ENCODE data around the gene SAMD15.
"Not testable (repeated sequence)": the region's sequence is repeated elsewhere in the genome, so short reads cannot be mapped to it uniquely, and the experiment has no call there.

Gene SAMD15

DNA sequence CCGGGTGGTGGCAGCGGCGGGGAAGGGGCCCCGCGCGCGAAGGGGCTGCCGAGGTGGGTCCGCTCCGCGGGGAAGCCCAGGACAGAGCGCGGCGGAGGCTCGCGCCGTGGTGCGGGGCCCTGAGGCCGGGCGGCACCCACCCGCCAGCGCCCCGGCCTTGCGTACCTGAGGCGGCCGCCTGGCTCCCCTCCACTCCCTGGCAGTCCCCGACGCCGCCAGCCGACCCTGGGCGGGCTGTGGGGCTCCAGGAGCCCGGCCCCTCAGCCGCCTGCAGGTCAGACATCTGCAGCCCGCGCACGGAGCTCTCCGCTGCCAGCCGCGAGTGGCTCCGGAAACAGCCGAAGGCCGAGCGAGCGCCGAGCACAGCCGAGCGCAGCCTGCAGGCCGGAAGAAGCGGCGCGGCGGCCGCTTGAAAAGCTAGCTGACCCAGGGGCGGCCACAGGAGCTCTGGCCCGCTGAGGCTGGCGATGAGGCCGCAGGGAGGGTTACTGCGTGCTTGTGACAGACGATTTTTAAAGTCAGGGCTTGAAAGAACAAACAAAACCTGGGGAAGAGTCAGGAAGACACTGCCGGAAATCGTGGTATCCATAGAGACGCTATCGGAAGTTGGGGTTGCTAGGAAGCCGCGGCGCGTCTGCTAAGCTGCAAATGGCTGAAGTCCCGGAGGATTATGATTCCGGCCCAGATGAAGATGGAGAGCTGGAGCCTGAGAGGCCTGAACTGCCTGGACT is at the start of gene SAMD15, which contains the start of gene TMED8:
Gene SAMD15, plus strand, starts transcription at position 609 of the 731 bp plus-strand sequence. Its CDS starts 40 bp downstream, at position 649.
Gene TMED8, minus strand, starts transcription at position 324 of the 731 bp plus-strand sequence. Its CDS starts 41 bp downstream, at position 283.
- peak; percentile 93 for DNase-seq

DNA sequence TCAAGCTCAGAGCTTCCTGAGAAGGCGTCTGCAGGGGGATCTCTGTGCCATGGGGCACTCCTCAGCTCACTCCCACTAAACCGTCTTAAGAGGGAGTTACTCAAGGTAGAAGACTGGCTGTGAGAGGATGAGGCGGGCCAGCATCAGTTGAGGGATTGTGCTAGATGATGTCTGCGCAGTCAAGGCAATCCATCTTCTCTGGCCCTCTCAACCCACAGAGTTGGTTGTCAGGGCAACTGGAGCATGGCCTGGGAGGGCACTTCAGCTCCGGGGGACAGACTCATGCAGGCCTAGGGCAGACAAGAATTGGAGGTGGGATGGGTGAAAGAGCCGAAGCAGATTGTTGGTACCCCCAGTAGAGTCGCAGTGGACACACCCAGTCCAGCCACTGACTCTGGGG is 47.3 kb upstream of the SAMD15 start:
- no peak for DNase-seq

DNA sequence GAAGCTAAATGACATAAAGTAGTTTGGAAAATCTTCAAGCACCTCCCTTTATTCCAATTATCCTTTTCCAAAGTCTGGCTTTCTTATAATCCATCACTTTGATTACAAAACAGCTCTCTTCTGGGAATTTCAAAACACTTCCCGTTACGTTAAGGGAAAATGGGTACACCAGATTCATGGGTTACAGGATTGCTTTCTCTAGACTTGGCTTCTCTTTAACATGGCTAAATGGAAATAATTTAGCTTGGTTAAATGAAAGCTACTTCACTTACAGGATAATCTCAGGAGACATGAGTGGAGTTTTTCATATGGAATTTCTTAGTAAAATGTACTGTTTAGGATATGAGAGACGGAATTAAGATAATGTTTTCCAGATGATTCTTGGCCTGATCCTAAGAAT is 41.6 kb upstream of the SAMD15 start:
- DNase-seq = no peak

DNA sequence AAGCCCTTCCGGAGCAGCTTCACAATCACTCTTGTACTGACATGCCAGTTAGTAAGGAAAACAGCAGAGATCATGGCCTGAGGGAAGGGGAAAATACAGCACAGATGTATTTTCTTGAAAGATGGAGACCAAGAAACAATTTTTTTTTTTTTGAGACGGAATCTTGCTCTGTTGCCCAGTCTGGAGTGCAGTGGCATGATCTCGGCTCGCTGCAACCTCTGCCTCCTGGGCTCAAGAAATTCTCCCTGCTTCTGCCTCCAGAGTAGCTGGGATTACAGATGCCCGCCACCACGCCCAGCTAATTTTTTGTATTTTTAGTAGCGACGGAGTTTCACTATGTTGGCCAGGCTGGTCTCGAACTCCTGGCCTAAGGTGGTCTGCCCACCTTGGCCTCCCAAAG is 39.9 kb upstream of the SAMD15 start:
- DNase-seq = not testable (repeated sequence)

DNA sequence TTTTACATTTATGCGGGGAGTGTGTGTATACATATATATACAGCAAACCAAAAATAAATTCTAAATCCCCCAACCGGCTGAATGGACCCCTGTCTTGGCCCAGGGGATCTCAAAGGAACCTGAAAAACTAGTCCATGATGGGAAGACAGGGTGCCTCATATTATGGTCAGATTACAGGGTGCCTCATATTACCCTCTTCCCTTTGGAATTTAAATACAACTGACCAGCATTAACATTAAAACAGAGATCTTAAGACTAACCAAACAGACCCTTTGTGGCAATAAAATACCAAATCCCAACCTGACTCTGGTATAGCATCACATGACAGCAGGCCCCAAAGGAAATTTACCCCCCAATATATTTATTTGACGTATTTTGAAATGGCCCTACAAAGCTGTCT is 39.3 kb upstream of the SAMD15 start:
- no peak for DNase-seq

DNA sequence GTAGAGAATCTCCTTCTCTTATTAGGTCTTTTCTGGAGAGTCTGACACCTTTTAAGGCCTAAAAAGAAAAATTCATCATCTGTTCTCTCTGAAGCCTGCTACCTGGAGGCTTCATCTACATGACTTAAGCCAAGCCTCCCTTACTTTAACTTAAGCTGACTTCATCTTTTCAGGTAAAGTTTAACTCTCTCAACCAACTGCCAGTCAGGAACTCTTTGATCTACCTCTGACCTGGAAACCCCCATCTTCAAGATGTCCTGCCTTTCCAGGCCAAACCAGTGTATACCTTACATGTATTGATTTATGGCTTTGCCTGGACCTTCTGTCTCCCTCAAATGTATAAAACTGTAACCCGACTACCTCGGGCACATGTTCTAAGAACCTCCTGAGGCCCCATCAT is 38.9 kb upstream of the SAMD15 start:
- no peak for DNase-seq

DNA sequence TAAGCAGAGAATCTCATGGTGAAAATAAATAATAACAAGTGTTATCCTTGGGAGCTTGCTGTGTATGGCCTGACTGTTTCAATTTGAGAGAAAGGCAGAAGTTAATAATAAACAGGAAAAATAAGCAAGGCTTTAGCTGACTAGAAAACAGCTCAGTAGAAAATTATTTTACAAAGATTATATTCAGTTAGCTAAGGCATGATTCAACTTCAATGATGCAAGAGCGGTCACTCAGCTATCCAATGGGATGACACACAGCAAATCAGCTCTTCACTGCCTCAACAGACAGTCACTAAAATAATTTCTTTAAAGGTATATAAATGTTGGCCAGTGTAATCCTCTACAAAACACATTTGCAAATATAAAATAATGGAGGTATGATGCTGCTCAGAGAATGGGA is 37.8 kb upstream of the SAMD15 start:
- no peak for DNase-seq

DNA sequence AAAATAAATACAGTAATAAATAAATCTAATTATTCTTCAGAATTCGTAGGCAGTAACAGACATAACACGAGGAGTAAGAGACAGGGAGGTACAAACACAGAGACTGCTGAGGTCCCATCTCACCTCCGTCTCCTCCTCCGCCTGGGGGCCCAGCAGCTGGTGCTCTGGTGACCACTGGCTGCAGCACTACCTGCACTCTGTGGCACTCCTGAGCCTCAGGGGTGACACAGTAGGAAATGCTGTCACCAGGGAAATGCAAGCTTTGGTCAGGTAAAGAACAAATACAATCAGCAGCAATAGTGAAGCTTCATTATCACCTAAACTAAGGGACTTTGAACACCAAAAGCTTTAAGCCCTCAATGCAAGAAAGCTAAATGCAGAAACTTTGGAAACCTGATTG is 36.8 kb upstream of the SAMD15 start:
- DNase-seq = no peak

DNA sequence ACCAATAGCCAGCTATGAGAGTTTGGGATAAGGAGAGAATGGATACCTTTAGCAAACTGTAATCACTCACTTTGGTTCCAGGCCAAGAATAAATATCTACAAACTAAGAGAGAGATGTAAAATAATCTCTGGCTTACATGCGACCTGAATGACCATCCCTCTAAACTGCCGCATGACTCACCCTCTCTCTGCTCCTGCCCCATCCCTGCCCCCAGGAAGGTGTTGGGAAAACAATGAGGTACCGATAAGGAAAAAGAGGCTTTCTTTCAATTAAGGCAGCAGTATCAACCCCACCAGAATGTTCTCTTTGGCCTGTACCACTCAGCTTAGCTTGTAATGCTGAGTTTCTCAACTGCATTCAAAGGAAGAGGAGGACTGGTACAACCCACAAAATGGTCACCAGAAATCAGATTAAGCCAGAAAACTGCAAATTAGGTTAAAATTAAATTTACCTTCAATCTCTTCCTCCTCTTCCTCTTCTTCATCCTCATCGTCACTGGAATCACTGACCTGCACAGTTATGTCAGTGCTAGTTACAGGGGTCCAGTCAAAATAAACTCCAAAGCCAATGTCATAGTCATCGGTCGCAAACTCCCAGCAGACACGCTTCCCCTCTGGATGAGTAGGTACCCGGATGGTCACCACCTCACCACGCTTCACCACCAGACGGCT is 34.3 kb upstream of the SAMD15 start:
- no peak for DNase-seq

DNA sequence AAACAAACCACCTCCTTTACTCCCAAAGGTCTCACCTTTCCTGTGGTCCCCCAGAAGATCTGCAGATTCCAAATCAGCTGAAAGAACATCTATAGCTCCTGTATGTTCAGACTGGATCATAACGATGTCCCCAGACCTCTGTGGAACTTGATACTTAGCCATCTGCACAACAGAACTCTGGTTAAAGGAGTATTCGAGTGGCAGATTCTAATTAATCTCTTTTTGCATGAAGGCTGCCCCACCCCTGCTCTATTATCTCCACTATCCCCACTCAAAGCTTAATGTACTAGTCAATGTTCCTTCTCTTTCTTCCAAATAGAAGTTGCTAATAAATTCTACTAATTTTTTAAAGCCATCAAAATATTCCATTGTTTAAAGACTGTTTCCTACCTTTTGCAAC is 33.5 kb upstream of the SAMD15 start:
- DNase-seq = no peak

DNA sequence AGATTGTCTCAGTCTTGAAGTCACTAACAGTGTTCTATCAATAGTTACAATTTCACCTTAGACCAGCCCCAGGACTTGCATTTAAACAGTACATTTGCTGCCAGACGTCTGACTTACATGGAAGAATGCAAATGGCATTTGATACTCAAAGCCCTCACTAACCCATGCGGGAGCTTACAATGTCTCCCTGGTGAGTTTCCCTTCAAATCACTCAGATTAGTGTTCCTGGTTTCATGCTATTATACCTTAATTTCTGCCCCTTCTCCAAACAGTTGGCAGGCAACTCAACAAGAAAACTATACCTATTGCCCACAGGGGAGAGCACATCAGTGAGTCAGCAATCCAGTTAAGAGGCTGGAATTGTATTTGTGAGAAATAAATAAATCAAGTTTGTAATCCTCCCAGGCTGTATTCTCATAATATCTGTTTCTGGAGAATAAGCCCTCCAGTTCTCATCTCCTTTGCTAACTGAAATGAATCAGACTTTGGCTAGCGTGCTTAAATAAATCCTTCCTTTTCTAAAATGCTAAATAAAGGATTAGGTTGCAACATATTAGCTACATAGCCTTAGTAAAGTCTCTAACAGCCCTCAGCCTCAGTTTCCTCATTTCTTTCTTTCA is 32.7 kb upstream of the SAMD15 start:
- DNase-seq = no peak

DNA sequence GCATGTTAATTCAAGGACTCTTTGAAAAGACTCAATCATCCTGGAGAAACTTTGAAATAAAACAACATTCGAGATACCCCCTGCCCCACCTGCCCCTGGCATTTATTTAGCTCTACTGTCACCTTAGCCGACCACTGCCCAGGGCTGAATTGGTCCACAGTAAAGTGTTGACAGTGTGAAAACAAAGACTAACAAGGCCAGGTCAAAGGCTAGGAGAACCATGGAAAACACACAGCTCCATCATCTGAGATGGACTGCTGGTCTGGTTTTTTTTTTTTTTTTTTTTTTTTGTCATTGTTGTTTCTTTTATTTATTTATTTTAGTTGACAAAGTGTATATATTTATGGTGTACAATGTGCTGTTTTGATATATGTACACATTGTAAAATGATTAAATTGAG is 30.7 kb upstream of the SAMD15 start:
- no peak for DNase-seq

DNA sequence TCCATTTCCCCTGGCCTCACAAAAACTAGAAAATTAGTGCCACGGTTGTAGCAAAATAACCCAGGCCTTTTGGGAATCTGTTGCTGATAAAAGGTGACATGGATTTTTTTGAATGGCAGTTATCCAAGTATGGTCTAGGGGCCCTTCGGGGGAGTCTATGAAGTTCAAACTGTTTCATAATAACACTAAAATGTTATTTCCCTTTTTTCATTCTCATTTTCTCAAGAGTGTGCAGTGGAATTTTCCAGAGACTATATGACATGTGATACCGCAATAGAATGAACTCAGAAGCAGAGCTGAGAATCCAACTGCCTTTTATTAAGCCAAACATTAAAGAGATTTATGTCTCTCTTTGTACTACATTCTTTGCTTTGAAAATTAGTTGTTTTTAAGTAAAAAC is 29.4 kb upstream of the SAMD15 start:
- DNase-seq = peak; percentile 28

DNA sequence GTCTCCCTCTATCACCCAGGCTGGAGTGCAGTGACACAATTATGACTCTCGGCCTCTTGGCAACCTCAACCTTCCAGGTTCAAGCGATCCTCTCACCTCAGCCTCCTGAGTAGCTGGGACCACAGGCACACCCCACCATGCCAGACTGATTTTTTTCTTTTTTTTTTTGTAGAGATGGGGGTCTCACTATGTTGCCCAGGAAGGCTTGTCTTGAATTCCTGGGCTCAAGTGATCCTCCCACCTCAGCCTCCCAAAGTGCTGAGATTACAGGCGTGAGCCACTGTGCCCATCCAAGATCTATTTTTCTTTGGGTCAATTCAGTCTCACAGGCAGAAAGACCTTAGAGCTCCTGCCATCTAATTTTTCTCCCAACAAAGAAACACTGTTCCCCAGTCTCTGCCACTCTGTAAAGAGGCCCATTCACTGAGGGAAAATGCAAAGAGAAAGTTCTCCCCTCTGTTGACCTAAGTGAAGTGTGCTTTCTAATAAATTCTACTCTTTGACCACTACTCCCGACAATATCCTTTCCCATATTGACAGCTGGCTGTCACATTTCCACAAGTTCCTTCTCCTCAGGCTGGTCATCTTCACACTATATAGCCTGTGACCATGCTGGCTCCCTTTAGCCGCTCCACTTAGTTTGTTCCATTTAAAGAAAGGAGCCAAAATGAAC is 23.6 kb upstream of the SAMD15 start:
- DNase-seq = no peak

DNA sequence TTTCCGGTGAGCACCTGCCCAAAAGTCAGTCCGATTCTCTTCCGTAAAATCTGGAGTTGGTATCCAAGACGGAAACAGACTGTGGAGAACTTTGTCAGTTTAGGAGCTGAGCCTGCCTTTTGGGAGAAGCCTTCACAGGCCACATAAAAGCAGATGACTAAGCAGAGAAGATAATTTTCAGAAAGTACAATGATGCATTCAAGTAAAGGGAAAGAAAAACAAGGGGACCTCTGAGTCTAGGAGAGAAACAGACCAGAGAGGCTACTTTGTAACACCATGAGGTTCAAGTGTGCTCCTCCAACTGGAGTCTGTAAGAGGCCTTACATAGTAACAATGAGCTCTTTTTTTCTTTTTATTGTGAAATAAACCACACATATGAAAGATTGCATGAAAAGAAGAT is 21.4 kb upstream of the SAMD15 start:
- DNase-seq = no peak

DNA sequence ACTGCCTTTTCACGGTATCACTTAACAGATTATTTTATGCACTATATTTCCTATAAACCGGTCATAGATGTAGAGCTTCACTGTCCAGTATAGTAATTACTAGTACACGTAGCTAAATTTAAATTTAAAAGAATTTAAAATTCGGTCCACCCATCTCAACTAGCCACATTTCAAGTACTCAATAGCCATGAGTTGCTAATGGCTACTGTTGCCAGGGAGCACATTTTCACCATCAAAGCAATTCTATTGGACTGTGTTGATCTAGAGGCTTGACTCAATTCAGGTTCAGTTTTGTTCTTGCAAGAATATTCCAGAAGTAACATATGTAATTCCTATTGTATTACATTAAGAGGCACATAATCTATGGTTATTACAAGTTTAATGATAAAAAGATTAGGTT is 20.3 kb upstream of the SAMD15 start:
- DNase-seq = no peak

DNA sequence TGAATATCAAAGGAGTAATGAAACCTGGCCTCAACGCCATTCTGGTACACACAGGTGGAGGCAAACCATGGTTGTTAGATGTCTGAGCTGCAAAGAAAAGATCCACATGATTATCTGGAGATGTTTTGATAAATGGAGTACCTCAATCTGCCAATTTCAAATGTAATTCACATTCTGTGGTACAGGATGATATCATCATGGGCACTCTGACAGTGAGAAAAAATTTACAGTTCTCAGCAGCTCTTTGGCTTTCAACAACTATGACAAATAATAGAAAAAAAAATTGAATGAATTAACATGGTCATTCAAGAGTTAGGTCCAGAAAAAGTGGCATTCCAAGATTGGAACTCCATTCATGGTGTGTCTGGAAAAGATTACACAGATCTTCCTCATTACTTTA is 17.6 kb upstream of the SAMD15 start:
- no peak for DNase-seq

DNA sequence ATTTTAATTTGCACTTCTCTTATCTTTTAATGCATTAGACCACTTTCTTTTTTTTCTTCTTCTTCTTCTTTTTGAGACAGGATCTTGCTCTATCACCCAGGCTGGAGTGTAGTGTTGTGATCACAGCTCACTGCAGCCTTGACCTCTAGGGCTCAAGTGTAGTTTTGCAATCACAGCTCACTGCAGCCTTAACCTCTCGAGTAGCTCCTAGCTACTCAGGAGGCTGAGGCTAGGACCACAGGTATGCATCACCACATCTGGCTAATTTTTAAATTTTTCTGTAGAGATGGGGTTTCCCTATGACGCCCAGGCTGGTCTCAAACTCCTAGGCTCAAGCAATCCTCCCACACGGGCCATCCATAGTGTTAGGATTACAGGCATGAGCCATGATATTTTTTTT is 13.0 kb upstream of the SAMD15 start:
- DNase-seq = no peak

DNA sequence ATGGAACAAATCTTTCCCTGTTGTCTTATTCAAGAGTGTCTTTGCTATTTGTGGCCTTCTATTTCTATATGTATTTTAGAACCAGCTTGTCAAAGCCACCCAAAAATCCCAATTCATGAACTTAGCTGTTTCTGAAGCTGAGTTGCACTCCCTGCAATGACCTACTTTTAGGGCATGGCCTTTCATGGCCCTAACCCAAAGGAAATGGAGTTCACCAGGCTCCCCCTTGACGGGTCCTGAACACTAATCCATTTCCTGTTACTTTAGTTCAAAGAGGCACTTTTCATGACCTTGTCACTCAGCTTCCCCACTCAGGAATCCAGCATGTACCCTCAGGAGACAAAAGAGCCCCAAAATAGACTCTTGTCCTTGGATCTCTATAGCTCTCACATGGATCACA is 7.9 kb upstream of the SAMD15 start:
- DNase-seq = no peak

DNA sequence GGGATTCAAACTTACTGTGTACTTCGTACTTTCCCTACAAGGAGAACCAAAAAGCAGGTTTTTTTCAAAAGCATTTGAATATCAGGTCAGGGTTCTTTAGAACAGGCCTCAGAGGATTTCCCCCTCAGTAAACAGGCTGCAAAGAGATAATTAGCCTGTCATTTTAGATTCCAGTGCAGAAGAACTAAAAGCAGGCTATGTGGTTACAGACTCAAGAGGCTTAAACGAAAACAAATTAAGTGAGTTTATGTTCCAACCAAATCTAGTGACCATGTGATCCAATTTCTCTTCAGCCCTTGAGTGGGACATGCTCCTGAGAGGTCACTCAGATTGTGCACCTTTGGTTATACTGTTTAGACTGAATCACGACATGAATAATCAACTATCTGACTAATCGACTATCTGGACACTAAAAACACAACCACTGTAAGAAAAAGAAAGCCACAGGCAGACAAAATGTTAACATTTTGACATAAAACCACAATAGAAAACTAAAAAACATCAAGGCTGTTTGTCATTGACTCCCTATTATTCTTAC is 4.8 kb upstream of the SAMD15 start:
- DNase-seq = no peak

DNA sequence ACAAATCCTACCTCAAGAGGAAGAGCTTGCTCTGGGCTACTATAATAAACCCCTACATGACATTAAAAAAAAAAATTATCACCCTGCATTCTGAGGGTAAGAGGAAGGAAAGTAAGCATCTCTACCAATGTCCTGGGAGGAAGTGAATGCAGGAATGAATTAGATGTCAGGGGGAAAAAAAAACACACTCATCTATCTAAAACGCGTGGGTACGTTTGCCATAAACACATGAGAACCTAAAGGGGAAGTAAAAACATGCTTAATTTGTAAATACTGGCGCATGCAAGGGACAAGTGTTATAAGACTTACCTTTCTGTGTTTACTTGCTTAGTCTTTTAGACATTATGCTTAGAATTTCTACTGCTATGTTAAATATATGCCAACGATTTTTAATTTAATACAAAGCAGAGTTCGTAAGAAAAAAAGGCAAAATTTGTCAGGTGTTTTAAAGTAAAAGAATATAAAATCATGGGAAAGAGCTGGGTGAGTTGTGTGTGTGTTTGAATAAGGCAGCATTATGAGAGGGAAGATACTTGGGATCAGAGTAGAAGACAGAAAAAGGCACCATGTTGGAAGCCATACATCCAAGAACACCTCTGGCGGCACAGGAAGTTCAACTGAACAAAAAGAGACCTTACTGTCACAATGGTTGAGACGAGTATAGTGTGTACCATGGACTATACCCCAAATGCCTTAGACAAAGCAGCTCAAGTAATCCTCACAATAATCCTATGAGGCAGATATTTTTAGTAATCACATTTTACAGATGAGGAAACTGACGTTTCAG is 1.8 kb upstream of the SAMD15 start:
- DNase-seq = no peak

DNA sequence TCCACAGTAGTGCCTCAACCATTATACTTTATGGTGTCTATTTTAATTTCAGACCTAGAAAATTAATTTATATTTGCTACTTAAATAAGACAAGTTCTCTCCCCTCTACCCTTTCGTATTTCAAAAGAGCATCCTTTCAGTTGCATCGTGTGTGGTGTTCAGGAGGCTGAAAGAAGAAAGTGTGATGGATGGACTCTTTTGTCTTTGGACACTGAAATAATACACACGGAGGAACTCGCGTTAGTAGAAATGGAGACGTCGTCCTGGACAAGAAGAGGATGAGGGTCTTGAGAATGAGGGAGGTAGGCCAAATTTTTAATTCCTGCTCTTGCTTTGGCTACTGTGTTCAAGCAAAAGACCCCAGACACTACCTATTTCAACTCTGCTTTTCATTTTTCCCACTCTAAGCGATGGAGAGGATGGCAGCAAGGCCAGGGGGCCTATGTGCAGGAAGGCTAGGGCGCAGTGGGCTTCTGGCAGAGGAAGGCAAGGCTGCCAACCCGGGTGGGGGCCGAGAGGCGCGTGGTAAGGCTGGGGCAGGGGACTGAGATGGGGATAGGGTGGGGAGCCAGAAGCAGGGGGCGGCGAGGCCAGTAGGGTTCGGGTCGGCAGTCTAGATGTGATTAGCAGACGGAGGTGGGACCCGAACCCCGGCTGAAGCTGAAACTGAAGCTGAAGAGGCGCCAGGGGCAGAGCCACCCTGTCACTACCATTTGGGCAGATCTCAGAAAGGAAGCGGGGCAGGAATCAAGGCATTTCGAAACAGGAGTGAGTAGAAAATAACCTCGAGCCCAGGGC is 1.0 kb upstream of the SAMD15 start:
- DNase-seq = no peak

Measured in KG1 (cell line).